Coronary artery (tissue), 2 donors: ENCODE results near the gene LRRC75A.

Source experiments
- DNase-seq: peaks from one replicate; pipeline ENCODE4 v3.0.0-alpha.2; 2017; ENCODE audit warnings: low spot score
- H3K27ac ChIP-seq, 2 donors: fragments of 200-600 bp; sonication (generic); one replicate each; pipeline ENCODE4 v1.5.1; 2016 to 2019
- H3K4me3 ChIP-seq: fragments of 200-600 bp; sonication (generic); 2 replicates; pipeline ENCODE4 v1.5.1; 2016; ENCODE audit warnings: mild to moderate bottlenecking, moderate library complexity
- CTCF ChIP-seq: fragments of 200-600 bp; sonication (generic); IDR thresholded peaks from one replicate; pipeline ENCODE4 v1.5.1; 2019; ENCODE audit warnings: antibody characterized with exemption

Gene LRRC75A

DNA sequence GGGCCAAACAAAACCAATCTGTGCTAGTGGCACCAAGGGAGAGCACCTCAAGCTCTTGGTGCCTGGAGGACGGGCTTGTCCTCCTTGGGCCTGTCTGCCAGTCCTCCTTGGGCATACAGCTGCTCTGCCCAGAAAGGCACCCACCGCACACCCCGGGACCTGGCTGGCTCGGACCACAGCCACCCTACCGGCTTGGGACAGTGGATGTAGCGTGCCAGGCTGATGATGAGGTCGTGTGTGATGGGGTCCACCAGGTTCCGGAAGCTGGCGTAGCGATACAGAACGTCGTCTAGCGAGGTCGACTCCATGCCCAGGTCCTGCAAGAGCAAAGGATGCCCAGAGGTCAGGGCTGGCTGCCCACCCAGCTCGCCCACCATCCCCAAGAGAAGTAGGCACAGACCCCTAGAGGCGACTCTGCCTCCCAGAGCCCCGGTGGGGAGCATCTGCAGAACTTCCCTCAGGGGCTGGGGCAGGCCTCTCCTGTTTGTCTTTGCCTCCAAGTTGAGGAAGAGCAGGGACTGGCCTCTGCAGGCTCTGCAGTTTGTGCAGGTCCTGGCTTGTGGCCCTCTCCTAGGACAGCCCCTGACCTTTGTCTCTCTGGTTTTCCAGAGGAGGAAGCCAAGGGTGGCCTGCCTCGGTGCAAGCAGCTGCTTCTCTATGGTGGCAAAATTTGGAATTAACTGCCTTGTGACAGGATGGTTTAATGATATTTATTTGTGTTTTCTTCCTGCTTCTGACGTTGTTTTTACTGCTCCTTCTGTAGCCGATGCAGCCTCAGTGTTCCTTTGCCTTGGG is 29.7 kb downstream of the LRRC75A start:
- DNase-seq: no peak
- Histone ChIP-seq H3K4me3 (no peak overlapping the region), H3K27ac (no peak overlapping the region)
- no peak for TF ChIP-seq CTCF

- TF ChIP-seq CTCF: no peak
- H3K4me3 ChIP-seq: no peak overlapping the region
Observed at GRCh38 chr17:16461606-16461866, 30.5 kb downstream of the LRRC75A start.

DNA sequence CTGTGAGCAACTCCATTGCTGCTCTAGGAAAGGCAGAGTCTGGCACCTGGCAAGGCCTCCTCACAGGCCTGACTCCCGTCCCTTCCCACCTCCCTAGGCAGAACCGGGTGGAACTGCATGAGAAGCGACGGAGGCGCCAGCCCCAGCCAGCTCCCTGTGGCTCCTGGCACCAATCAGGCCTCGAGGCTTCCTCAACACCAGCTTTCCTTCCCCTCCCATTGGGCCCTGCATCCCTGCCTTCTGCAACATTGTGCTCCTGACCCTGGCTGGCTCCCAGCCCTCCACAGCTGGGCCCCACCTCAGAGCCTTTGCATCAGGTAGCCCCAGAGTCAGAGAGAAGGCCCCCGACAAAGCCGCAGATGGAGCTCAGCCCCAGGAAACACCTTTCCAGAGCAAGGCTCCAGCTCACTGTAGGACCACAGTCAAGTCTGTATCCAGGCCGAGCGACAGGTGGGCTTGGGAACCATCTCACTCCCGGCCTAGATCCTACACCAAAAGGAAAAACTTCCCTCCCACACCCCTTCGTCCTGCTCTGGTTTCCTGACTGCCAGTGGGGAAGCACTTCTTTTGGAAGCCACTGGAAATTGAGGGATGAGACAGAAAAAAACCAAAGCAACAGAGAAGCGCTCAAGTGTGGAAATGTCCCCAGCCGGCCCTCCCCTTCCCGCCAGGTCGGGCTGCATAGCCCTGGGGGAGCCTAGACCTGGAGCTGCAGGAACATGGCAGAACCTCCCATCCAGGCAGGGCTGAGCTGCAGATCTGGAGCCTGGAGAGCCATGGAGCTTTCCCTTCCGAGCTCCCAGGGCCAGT is 31.0 kb downstream of the LRRC75A start:
- no peak overlapping the region for H3K27ac ChIP-seq
- TF ChIP-seq CTCF: no peak
- H3K4me3 ChIP-seq: no peak overlapping the region
- no peak for DNase-seq

More at GRCh38 chr17:16461606-16461866, 30.5 kb downstream of the LRRC75A start:
- no peak for DNase-seq
- no peak overlapping the region for H3K27ac ChIP-seq

- Histone ChIP-seq H3K4me3 (no peak overlapping the region), H3K27ac (no peak overlapping the region)
- no peak for TF ChIP-seq CTCF
- no peak for DNase-seq
Observed at GRCh38 chr17:16459855-16460550, 32.0 kb downstream of the LRRC75A start.

DNA sequence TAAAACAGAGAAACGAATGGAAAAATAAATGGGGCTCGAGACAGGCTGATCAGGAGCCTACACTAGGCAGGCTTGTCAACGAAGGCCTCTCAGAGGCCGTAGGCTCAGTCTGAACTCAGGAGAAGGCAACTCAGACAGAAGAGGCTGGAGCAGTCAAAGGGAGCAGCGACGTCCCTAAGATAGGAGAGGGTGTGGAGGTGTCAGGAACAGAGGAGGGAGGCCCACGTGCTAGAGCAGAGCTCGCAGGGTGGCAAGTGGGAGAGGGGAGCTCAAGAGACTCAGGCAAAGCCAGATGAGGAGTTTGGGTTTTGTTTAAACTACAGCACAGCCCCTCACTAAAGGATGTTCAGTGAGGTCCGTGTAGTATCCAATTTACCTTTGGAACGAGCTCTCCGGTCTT is 32.7 kb downstream of the LRRC75A start:
- Histone ChIP-seq H3K27ac (no peak overlapping the region), H3K4me3 (no peak overlapping the region)
- TF ChIP-seq CTCF: no peak
- DNase-seq: no peak

- no peak for DNase-seq
- TF ChIP-seq CTCF: no peak
- Histone ChIP-seq H3K4me3 (no peak overlapping the region), H3K27ac (no peak overlapping the region)
Observed at GRCh38 chr17:16456742-16457316, 35.2 kb downstream of the LRRC75A start.
